GM10266 (cell line): ENCODE results near the gene FZR1.
"Not testable (repeated sequence)": the region's sequence is repeated elsewhere in the genome, so short reads cannot be mapped to it uniquely, and the experiment has no call there.

Experiments used
- DNase-seq: peaks from one replicate; pipeline ENCODE4 v3.0.0; 2012; ENCODE audit errors: extremely low spot score
- TF ChIP-seq, protein P1 (sequence below): IDR thresholded peaks from 2 replicates; pipeline ENCODE4 v1.5.1; 2012; ENCODE audit warnings: mild to moderate bottlenecking, low read depth; ENCODE audit not compliant: control insufficient read depth, insufficient read depth; ENCODE audit errors: missing control alignments

Gene FZR1

DNA sequence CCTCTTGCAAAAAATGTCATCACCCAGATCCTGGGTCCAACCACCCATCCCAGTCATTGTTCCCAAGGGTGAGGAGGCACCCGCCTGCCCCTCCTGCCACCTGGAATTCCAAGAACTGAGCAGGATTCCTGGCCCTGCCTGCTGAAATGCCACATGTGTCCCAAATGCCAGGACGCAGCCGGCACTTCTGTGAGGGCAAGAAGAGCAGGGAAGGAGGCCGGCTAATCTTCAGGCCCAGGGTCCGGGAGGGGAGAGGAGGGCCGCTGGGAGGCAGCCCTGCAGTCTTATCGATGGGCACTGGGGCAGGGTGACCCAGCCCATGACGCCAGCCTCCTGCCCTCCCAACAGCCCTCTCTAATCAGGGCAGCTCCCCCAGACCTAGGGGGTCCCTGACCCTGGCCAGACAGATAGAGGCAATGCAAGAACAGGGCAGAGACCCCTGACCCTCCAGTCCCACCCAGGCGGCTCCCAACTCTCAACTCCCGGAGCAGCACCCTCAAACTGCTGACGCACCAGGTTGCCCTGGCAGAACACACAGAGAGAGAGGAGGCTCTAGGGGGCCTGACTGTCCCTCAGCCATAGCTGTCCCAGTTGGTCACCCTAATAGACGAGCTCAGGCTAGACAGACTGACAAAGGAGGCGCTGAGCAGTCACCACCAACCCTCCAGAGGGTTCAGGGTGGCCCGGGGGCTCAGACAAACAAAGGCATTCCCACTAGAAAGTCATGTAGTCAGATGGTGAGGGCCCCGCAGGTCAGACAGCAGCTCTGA, 49.7 kb downstream of the FZR1 start:
- no peak for DNase-seq
- TF ChIP-seq, protein P1, sequence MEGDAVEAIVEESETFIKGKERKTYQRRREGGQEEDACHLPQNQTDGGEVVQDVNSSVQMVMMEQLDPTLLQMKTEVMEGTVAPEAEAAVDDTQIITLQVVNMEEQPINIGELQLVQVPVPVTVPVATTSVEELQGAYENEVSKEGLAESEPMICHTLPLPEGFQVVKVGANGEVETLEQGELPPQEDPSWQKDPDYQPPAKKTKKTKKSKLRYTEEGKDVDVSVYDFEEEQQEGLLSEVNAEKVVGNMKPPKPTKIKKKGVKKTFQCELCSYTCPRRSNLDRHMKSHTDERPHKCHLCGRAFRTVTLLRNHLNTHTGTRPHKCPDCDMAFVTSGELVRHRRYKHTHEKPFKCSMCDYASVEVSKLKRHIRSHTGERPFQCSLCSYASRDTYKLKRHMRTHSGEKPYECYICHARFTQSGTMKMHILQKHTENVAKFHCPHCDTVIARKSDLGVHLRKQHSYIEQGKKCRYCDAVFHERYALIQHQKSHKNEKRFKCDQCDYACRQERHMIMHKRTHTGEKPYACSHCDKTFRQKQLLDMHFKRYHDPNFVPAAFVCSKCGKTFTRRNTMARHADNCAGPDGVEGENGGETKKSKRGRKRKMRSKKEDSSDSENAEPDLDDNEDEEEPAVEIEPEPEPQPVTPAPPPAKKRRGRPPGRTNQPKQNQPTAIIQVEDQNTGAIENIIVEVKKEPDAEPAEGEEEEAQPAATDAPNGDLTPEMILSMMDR: no peak

DNA sequence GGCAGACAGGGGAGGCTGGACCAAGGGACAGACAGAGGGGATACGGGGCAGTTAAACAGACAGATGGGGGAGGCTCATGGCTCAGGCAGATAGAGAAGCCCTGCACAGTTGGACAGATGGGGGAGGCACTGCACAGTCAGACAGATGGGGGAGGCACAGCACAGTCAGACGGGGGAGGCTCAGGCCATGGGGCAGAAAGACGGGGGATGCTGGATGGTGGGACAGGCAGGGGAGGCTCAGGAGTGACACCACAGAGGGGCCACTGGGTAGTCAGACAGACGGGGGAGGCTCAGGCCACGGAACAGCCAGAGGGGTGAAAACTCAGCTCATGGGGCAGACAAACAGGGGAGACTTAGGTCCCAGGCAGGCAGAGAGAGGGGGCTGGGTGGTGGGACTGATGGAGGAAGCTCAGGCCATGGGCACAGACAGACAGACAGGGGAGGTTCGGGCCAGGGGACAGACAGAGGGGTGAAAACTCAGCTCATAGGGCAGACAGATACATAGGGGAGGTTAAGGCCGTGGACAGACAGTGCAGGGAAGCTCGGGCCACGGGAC, 50.4 kb downstream of the FZR1 start:
- DNase-seq: no peak
- TF ChIP-seq, protein P1: no peak

DNA sequence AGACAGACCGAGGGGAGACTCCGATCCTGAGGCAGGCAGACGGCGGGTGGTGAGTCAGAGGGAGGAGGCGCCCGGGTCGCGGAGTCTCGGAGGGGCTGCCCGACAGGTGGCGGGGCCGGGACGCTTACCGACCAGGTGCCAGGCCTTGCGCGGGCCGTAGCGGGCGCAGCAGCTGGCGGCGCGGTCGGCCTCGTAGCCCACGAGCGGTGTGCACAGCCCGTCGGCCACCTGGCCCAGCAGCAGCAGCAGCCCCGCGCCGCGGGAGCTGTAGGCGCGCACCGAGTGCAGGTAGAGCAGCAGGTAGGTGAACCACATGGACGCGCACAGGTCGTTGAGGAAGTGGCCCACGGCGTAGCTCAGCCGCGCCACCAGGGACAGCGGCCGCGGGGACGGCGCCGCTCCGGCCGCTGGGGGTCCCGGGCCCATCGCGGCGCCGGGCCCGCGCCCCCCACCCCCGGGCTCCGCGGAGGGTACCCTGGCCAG, 50.9 kb downstream of the FZR1 start:
- DNase-seq: no peak
- TF ChIP-seq, protein P1: no peak

DNA sequence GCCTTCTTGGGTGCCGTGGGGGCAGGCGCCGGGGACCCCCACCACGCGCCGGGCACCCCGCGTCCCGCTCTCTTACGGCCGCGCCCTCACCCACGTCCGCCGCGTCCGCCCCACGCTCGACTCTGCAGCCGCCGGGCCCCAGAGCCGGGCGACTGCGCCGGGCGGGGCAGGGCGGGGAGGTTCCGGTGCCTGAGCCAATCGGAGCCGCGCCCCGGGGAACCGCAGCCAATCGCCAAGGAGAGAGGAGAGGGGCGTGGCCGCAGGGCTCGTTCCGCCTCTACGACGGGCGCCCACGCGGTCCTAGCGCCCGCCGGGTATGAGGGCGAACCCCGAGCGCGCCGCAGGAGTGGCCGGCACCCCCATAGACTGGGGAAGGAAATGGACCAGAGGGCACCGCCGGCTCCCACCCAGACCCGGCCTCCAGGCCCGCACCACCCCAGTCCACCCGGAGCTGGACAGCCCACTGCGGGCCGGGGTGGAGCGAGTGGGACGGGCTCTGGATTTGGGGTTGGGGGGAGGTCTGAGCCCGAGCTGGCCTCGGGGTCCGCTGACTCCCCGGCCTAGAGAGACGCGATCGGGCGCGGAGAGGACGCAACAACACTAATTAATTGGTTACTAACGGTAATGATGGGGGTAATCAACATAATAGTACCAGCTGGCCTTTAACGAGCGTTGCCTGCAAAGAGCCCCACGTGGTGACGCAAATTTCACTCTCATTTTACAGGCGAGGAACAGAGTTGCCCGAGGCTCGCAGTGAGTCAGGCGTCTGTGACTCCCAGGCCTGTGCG, 51.5 kb downstream of the FZR1 start, which contains the start of gene MFSD12:
TSS of gene MFSD12 (minus strand) at position 126 of the 788 bp plus-strand sequence. CDS start 183 bp downstream, outside the sequence.
- peak; percentile 100 for DNase-seq
- TF ChIP-seq, protein P1: no peak

DNA sequence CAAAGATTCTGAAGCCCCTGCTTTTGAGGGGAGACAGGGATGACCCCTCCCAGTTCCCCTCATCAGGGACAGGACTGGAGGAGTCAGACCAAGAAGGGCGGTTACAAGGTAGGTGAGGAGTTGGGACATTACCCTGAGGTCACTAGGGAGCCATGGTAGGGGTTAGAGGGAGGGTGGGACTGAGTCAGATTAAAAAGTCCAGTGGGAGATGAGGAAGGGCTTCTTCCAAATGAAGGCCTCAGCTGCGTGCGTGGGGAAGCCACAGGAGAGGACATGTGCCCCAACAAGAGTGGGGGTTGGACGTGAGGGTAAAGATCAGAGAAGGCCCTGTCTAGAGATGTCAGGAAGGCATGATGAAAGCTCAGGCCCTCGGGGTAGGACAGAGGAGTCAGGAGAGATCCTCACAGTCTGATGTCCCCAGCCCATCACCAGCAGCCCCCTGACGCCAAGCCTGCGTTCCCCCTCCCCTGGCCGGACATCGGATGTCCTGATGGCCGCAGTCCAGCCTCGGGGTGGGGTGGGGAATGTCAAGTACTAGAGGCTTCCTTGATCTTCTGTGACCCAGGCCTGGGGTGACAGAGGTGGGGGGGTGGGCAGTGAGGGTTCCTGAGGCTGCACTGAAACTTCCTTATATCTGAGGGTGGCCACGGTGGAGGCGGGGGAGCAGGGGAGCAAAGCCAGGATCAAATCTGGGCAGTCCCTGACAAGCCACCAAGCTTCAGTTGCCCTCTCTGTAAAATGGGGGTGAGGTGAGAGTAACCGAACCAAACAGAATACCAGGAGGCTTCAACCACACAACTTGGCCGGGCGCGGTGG, 57.8 kb downstream of the FZR1 start:
- no peak for DNase-seq
- TF ChIP-seq, protein P1: no peak

GRCh38 chr19:3565139-3565538, 59.0 kb downstream of the FZR1 start:
- TF ChIP-seq, protein P1: no peak
- no peak for DNase-seq

DNA sequence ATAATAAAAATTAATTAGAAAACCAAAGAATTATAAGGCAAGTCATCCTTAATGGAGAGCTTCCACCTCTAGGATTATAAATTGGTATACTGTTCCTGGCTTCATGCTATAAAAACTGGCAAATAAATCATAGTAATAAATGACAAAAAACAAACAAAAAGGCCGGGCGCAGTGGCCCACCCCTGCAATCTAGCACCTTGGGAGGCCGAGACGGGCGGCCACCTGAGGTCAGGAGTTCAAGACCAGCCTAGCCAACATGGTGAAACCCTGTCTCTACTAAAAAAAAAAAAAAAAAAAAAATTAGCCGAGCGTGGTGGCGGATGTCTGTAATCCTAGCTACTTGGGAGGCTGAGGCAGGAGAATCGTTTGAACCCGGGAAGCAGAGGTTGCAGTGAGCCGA, 63.9 kb downstream of the FZR1 start:
- DNase-seq: not testable (repeated sequence)
